ENCODE results near the gene CNFN.

- TF ChIP-seq HOXA7 (CRISPR knock-in tag; IDR thresholded peaks at IDR 0.05): no peak
- 0 out of 2 replicates have a peak, but pooled peaks have one; percentile 12 for TF ChIP-seq POLR2A (IDR thresholded peaks at IDR 0.05; ENCODE audit: low read length)
- no peak for TF ChIP-seq JUN (IDR thresholded peaks at IDR 0.05)
- TF ChIP-seq CTCF (IDR thresholded peaks at IDR 0.05): no peak
- no peak for TF ChIP-seq CHD4 (IDR thresholded peaks at IDR 0.05; ENCODE audit: borderline replicate concordance)
- no peak for TF ChIP-seq MAZ (IDR thresholded peaks at IDR 0.05; ENCODE audit: borderline replicate concordance, low read depth, low read length)
- no peak for TF ChIP-seq MAX (IDR thresholded peaks at IDR 0.05)
- TF ChIP-seq, protein P1, sequence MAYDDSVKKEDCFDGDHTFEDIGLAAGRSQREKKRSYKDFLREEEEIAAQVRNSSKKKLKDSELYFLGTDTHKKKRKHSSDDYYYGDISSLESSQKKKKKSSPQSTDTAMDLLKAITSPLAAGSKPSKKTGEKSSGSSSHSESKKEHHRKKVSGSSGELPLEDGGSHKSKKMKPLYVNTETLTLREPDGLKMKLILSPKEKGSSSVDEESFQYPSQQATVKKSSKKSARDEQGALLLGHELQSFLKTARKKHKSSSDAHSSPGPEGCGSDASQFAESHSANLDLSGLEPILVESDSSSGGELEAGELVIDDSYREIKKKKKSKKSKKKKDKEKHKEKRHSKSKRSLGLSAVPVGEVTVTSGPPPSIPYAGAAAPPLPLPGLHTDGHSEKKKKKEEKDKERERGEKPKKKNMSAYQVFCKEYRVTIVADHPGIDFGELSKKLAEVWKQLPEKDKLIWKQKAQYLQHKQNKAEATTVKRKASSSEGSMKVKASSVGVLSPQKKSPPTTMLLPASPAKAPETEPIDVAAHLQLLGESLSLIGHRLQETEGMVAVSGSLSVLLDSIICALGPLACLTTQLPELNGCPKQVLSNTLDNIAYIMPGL (CRISPR knock-in tag; IDR thresholded peaks at IDR 0.05; ENCODE audit: borderline replicate concordance): no peak
Measured at GRCh38 chr19:42350417-42350816, 39.7 kb downstream of the CNFN start.
